ENCODE results near the gene CRB3. TPM values are rescaled to one million over a fixed set of nuclear protein-coding genes. Genes with fewer than 3 reads are reported as not detected.

CRB3 gene
- total RNA-seq, 1 experiment from 2014 or later = 29.9 TPM

GRCh38 chr19:6460099-6460884, 3.8 kb upstream of the CRB3 start (continued):
- TF ChIP-seq ZNF671 (CRISPR knock-in tag; IDR thresholded peaks at IDR 0.05) (no peak), ATF6 (CRISPR knock-in tag; IDR thresholded peaks at IDR 0.05) (no peak), HMGXB4 (CRISPR knock-in tag; IDR thresholded peaks at IDR 0.05) (no peak; the same call in 1 of the 2 replicates), SP1 (CRISPR knock-in tag; conservative IDR thresholded peaks at IDR 0.05) (peak; percentile 79), ETV6 (CRISPR knock-in tag; IDR thresholded peaks at IDR 0.05) (0 out of 2 replicates have a peak, but pooled peaks have one; percentile 35), NFYB (CRISPR knock-in tag; conservative IDR thresholded peaks at IDR 0.05; ENCODE audit: low read depth) (peak; percentile 55; the same call in 1 of the 2 replicates), NFE2L1 (CRISPR knock-in tag; IDR thresholded peaks at IDR 0.05) (0 out of 2 replicates have a peak, but pooled peaks have one; percentile 49), ZNF219 (CRISPR knock-in tag; IDR thresholded peaks at IDR 0.05; ENCODE audit: borderline replicate concordance) (no peak), RELA (CRISPR knock-in tag; IDR thresholded peaks at IDR 0.05; ENCODE audit: borderline replicate concordance) (no peak), NR2C2 (CRISPR knock-in tag; IDR thresholded peaks at IDR 0.05) (no peak), MAX (CRISPR knock-in tag; IDR thresholded peaks at IDR 0.05) (peak; percentile 74), MLX (CRISPR knock-in tag; IDR thresholded peaks at IDR 0.05) (no peak)
- TF ChIP-seq, protein P1, sequence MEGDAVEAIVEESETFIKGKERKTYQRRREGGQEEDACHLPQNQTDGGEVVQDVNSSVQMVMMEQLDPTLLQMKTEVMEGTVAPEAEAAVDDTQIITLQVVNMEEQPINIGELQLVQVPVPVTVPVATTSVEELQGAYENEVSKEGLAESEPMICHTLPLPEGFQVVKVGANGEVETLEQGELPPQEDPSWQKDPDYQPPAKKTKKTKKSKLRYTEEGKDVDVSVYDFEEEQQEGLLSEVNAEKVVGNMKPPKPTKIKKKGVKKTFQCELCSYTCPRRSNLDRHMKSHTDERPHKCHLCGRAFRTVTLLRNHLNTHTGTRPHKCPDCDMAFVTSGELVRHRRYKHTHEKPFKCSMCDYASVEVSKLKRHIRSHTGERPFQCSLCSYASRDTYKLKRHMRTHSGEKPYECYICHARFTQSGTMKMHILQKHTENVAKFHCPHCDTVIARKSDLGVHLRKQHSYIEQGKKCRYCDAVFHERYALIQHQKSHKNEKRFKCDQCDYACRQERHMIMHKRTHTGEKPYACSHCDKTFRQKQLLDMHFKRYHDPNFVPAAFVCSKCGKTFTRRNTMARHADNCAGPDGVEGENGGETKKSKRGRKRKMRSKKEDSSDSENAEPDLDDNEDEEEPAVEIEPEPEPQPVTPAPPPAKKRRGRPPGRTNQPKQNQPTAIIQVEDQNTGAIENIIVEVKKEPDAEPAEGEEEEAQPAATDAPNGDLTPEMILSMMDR (IDR thresholded peaks at IDR 0.05) = peak; percentile 50

DNA sequence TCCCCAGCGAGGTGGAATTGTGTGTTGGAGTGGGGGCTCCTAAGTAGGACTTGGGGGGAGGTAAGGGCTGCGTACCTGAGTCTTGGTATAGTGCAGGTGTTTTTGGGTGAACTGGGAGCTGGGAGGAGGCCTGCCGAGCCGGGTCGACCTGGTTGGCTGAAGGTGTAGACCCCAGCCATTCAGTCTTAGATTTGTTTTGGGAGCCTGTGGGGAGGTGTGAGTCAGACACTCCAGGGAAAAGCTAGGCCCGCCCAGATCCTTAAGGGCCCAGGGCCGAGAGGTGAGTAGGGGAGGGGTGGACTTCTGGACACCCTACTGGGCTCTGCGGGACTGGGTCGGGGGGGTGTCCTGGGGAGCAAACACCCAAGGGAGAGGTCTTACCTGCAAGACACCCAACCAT, 935 bp downstream of the CRB3 start:
- peaks cover 14% of the 10 kb centered on the region for H3K4me1 Mint-ChIP-seq
- H3K27ac Mint-ChIP-seq = peak overlapping the region; percentile 24; the same call in 1 of the 2 replicates
- no peak for DNase-seq (ENCODE audit: low spot score)
- peak overlapping the region; percentile 81 for H3K4me3 Mint-ChIP-seq
- POLR2A ChIA-PET = interaction anchor here (1.9 kb wide), 1 partner anchor 11 kb away, joined by 9 read pairs; no protein-coding TSS in a partner anchor
- no peaks in the 10 kb centered on the region for H3K9me3 Mint-ChIP-seq
- peaks cover 13% of the 10 kb centered on the region for H3K27me3 Mint-ChIP-seq (ENCODE audit: low read depth)
- H3K36me3 Mint-ChIP-seq = peaks cover 3% of the 10 kb centered on the region; the same call in 1 of the 2 replicates
- no peak for ATAC-seq
- CTCF ChIA-PET = interaction anchor here (0.7 kb wide), 1 partner anchor 87 kb away, joined by 3 read pairs; no protein-coding TSS in a partner anchor
- TF ChIP-seq ETV6 (CRISPR knock-in tag; IDR thresholded peaks at IDR 0.05) (no peak), IRF2 (CRISPR knock-in tag; IDR thresholded peaks at IDR 0.05; ENCODE audit: borderline replicate concordance, low read depth) (no peak), NR2C2 (CRISPR knock-in tag; IDR thresholded peaks at IDR 0.05) (no peak), GABPB1 (CRISPR knock-in tag; IDR thresholded peaks at IDR 0.05) (no peak), SMAD4 (CRISPR knock-in tag; IDR thresholded peaks at IDR 0.05) (no peak), GRHL2 (CRISPR knock-in tag; IDR thresholded peaks at IDR 0.05; ENCODE audit: insufficient replicate concordance, severe bottlenecking) (no peak), MAX (CRISPR knock-in tag; IDR thresholded peaks at IDR 0.05) (no peak), HMGXB4 (CRISPR knock-in tag; IDR thresholded peaks at IDR 0.05) (no peak), PREB (CRISPR knock-in tag; IDR thresholded peaks at IDR 0.05; ENCODE audit: borderline replicate concordance) (no peak)
- TF ChIP-seq, protein P2, sequence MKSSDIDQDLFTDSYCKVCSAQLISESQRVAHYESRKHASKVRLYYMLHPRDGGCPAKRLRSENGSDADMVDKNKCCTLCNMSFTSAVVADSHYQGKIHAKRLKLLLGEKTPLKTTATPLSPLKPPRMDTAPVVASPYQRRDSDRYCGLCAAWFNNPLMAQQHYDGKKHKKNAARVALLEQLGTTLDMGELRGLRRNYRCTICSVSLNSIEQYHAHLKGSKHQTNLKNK (CRISPR knock-in tag; IDR thresholded peaks at IDR 0.05) = no peak
- TF ChIP-seq, protein P3, sequence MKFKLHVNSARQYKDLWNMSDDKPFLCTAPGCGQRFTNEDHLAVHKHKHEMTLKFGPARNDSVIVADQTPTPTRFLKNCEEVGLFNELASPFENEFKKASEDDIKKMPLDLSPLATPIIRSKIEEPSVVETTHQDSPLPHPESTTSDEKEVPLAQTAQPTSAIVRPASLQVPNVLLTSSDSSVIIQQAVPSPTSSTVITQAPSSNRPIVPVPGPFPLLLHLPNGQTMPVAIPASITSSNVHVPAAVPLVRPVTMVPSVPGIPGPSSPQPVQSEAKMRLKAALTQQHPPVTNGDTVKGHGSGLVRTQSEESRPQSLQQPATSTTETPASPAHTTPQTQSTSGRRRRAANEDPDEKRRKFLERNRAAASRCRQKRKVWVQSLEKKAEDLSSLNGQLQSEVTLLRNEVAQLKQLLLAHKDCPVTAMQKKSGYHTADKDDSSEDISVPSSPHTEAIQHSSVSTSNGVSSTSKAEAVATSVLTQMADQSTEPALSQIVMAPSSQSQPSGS (CRISPR knock-in tag; IDR thresholded peaks at IDR 0.05; ENCODE audit: borderline replicate concordance, low read depth) = no peak
